SK-N-SH (cell line): ENCODE results near the gene SLC45A3.

ENCODE experiments used
- CTCF ChIP-seq: fragments of 200-600 bp; sonication (generic); IDR thresholded peaks from 2 replicates; pipeline ENCODE4 v1.6.1; 2017; ENCODE audit warnings: antibody characterized with exemption, mild to moderate bottlenecking, moderate library complexity
- NFIC ChIP-seq: IDR thresholded peaks from 2 replicates; pipeline ENCODE4 v1.4.0; 2012; ENCODE audit warnings: borderline replicate concordance

- TF ChIP-seq CTCF (no peak), NFIC (no peak)
Observed at GRCh38 chr1:205662135-205662738, 18.1 kb downstream of the SLC45A3 start.
